Measurements from ENCODE around the gene LCLAT1.

Gene LCLAT1

DNA sequence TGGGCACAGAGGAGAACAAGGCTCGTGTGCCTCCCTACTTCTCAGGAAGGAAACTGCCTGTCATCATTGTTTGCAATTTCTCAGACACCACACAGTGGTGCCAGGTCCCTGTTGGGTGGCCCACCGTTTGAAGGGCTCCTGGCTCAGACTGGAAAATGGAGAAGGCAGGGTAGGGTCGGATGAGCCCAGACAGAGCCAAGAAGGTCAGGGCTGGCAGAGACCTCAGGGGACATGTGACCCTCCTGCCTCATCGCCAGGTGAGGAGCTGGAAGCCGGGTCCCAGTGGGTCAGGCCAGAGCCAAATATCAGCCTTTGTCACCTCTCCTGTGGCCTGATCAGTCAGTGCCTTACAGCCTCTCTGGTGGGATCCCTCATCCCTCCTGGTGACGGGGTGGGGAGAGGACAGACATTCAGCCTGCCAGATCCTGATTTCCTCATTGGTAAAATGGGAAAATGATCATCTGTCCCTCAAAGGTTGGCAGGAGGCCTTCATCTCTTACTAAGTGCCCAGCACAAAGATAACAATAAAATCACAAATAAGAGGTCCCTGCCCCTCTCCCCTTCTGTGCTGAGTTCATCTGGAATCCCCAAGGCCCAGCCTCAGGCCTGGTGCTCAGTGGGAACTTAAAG, 242.6 kb downstream of the LCLAT1 start:
- no peaks in the 10 kb centered on the region for H3K27me3 Mint-ChIP-seq
- H3K4me1 Mint-ChIP-seq, result no peaks in the 10 kb centered on the region
- ATAC-seq (ENCODE audit: low read depth) (no peak), DNase-seq (ENCODE audit: low spot score in 2 of 2) (no peak)
- no peaks in the 10 kb centered on the region for H3K9me3 Mint-ChIP-seq
- H3K27ac Mint-ChIP-seq, result no peak overlapping the region
- H3K4me3 Mint-ChIP-seq, result no peak overlapping the region
- no peaks in the 10 kb centered on the region for H3K36me3 Mint-ChIP-seq

DNA sequence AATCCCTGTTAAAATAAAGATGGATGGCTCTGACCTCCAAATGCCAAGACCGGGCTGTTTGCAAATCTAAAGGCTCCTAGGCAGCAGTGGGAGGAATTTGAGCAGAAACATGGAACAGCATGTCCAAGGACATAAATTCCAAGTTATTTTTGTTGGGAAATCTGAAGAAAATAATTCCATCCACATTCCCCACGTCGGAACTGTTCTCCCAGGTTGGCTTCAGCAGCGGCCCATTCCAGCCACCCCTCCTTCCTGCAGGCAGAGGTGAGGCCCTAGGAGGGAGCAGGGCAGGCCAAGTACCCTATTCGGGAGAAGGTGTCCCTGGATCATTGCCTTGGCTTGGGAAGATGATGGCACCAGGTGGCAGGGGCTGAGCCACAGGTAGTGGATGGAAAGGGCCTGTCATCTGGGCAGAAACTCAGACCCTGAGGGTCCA, 243.1 kb downstream of the LCLAT1 start:
- ATAC-seq (ENCODE audit: low read depth) (no peak), DNase-seq (ENCODE audit: low spot score in 2 of 2) (no peak)
- Mint-ChIP-seq H3K36me3 (no peaks in the 10 kb centered on the region), H3K27ac (no peak overlapping the region), H3K9me3 (no peaks in the 10 kb centered on the region), H3K27me3 (peaks cover 2% of the 10 kb centered on the region), H3K4me3 (no peak overlapping the region), H3K4me1 (no peaks in the 10 kb centered on the region)

DNA sequence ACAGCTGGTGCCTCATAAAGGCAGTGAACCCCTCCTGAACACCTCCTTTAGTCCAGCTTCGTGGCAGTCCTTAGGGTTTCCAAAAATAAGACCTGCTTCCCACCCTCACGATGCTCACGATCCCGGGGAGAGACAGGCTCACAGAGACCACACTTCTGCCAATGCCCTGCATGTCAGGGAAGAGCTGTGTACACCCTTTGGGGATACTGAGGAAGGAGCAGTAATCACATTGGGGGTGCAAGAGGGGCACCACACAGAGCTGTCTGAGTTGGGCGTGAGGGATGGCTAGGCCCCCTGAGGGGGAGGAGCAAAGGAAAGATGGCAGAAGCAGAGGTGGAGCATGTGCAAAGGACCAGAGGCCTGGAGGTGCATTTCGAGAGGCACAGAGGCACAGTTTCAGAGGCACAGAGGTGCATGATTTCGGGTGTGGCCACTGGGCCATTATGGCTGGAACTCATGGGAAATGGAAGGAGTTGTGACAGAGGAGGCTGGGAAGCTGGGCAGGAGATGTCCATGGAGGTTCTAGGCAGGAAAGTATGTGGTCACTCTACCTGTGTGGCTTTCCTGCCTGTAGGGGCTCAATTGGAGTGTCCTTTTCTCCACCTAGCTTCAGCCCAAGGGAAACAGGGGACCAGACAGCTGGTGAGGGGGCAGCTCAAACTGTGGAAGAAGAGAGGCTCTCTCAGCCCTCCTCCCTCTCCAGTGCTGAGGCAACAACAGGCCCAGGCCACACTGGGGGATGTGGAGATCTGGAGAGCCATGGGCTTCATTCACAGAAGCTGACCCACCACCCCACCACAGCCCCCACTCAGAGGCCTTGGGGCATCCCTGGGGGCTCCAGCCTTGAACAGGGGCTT, 244.3 kb downstream of the LCLAT1 start:
- H3K27me3 Mint-ChIP-seq, result peaks cover 2% of the 10 kb centered on the region
- H3K36me3 Mint-ChIP-seq, result no peaks in the 10 kb centered on the region
- DNase-seq (ENCODE audit: low spot score in 2 of 2) (no peak), ATAC-seq (ENCODE audit: low read depth) (no peak)
- no peaks in the 10 kb centered on the region for H3K9me3 Mint-ChIP-seq
- H3K4me3 Mint-ChIP-seq, result no peak overlapping the region
- no peak overlapping the region for H3K27ac Mint-ChIP-seq
- H3K4me1 Mint-ChIP-seq, result no peaks in the 10 kb centered on the region

DNA sequence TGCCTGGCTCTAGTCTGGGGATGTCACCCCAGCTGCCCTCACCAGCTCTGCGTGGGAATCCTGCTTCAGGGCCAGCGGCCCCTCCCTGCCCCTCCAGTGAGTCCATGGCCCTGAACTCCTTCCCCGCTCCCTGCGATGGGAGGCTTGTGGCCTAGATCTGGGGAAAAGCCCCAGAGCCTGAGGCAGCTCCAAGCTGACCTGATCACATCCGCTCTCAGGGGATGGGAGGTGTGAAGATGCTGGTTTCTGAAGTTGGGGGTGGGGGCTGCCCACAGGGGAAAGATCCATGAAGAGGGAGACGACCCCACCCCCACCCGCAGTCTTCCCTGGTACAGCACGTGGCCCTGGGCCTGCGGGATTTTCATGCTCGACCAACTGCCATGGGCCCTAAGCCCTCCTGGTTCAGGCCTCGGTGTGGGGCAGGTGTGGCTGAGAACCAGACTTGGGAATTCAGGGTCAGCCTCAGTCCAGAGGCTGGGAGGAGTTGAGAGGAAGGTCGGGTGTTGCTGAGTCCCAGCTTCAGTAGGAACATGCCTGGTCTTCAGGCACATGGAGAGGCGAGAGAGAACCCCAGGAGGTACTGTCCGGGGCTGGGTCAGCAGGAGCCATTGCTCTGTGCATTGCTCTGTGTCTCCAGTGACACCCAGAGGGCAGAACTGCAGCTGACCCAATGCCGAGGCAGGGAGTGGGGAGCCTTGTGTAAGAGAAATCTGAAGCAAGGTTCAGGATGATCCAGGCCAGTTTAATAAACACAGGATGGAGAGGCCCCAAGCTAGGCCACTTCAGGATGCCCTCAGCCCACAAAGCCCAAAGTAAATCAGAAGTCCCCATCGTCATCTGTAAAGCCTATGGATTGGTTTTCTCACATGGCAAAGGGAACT, 245.1 kb downstream of the LCLAT1 start:
- no peak for DNase-seq (ENCODE audit: low spot score in 2 of 2)
- ATAC-seq (ENCODE audit: low read depth), result no peak
- H3K4me1 Mint-ChIP-seq, result no peaks in the 10 kb centered on the region

DNA sequence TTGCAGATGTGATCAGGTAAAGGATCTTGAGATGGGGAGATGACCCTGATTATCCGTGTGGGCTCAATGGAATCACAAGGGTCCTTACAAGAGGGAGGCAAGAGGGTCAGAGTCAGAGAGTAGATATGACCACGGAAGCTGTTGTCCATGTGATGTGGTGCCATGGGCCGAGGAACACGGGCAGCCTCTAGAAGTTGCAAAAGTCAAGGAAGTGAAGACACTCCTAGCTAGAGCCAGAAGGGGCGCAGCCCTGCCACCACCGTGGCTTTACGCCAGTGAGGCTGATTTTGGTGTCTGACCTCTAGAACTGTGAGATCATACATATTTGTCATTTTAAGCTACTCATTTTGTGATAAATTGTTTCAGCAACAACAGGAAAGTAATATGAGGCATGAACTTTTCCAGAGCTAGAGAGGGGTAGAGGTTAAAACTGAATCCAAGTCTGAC, 245.8 kb downstream of the LCLAT1 start:
- no peaks in the 10 kb centered on the region for H3K36me3 Mint-ChIP-seq
- no peak overlapping the region for H3K4me3 Mint-ChIP-seq
- peaks cover 2% of the 10 kb centered on the region for H3K27me3 Mint-ChIP-seq
- H3K4me1 Mint-ChIP-seq, result no peaks in the 10 kb centered on the region
- H3K27ac Mint-ChIP-seq, result no peak overlapping the region
- DNase-seq (ENCODE audit: low spot score in 2 of 2) (no peak), ATAC-seq (ENCODE audit: low read depth) (no peak)
- peaks cover 3% of the 10 kb centered on the region for H3K9me3 Mint-ChIP-seq

More for the DNA sequence above, 245.1 kb downstream of the LCLAT1 start:
- Mint-ChIP-seq H3K27me3 (peaks cover 2% of the 10 kb centered on the region), H3K27ac (no peak overlapping the region), H3K36me3 (no peaks in the 10 kb centered on the region), H3K4me3 (no peak overlapping the region), H3K9me3 (no peaks in the 10 kb centered on the region)

Measured in memory B cell (primary cell).